ENCODE data around the gene PABPC1L.

DNA sequence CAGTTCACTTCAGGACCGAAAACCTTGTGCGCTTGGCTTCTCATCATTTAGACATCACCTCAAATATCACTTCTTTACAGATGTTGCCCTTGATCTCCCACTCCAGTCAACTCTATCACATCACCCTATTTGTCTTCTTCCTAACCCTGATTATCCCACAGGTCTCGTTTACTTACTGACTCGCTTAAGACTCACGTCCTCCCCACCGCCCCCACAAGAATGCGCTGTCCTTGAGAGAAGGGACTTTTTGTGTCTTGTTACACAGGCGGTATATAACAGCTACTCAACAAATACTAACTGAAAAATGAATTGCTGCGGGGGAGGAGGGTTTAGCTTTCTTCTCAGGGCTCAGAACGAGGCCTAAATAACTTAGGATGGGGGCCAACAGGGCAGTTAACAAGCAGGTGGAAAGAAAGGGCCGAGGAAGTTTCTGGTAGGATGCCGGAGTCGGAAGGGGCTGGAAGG lies 49.8 kb downstream of the PABPC1L start:
- TF ChIP-seq, protein P1, sequence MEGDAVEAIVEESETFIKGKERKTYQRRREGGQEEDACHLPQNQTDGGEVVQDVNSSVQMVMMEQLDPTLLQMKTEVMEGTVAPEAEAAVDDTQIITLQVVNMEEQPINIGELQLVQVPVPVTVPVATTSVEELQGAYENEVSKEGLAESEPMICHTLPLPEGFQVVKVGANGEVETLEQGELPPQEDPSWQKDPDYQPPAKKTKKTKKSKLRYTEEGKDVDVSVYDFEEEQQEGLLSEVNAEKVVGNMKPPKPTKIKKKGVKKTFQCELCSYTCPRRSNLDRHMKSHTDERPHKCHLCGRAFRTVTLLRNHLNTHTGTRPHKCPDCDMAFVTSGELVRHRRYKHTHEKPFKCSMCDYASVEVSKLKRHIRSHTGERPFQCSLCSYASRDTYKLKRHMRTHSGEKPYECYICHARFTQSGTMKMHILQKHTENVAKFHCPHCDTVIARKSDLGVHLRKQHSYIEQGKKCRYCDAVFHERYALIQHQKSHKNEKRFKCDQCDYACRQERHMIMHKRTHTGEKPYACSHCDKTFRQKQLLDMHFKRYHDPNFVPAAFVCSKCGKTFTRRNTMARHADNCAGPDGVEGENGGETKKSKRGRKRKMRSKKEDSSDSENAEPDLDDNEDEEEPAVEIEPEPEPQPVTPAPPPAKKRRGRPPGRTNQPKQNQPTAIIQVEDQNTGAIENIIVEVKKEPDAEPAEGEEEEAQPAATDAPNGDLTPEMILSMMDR (IDR thresholded peaks at IDR 0.05; ENCODE audit: low read depth, low read length), result no peak
- TF ChIP-seq POLR2A (IDR thresholded peaks at IDR 0.05; ENCODE audit: extremely low read depth, insufficient read length) (no peak), MYC (IDR thresholded peaks at IDR 0.05; ENCODE audit: low read depth, low read length) (no peak)
- TF ChIP-seq, protein P2, sequence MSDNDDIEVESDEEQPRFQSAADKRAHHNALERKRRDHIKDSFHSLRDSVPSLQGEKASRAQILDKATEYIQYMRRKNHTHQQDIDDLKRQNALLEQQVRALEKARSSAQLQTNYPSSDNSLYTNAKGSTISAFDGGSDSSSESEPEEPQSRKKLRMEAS (IDR thresholded peaks at IDR 0.05; ENCODE audit: low read depth, low read length), result no peak

Data from NB4 (cell line).